Ectodermal cell (in vitro differentiated cells): Measurements from ENCODE around the gene TRIM73.
"Not testable (repeated sequence)": the region's sequence is repeated elsewhere in the genome, so short reads cannot be mapped to it uniquely, and the experiment has no call there.

Experiments used
- H3K27ac ChIP-seq: 2 replicates; pipeline ENCODE4 v1.7.0; 2013; ENCODE audit warnings: mild to moderate bottlenecking, low read depth, low read length; ENCODE audit not compliant: insufficient read depth, poor library complexity, severe bottlenecking
- H3K27me3 ChIP-seq: 2 replicates; pipeline ENCODE4 v1.7.0; 2013; ENCODE audit warnings: mild to moderate bottlenecking, low read length; ENCODE audit not compliant: insufficient read depth, control insufficient read depth, poor library complexity, severe bottlenecking
- H3K36me3 ChIP-seq: one replicate; pipeline ENCODE4 v1.7.0; 2013; ENCODE audit warnings: low read length; ENCODE audit not compliant: control insufficient read depth, insufficient read depth
- H3K4me1 ChIP-seq: one replicate; pipeline ENCODE4 v1.7.0; 2013; ENCODE audit warnings: low read length; ENCODE audit not compliant: control insufficient read depth, insufficient read depth
- H3K4me3 ChIP-seq: 2 replicates; pipeline ENCODE4 v1.7.0; 2013; ENCODE audit warnings: low read depth, low read length, control low read depth; ENCODE audit not compliant: insufficient read depth
- H3K9me3 ChIP-seq: 2 replicates; pipeline ENCODE4 v1.7.0; 2013; ENCODE audit warnings: mild to moderate bottlenecking, low read length, moderate library complexity; ENCODE audit not compliant: control insufficient read depth
- WGBS, 2 experiments: methylation state at CpG; one replicate each; pipeline ENCODE4 v1.1.7; 2013; ENCODE audit warnings: missing lambda C conversion rate in 2 of 2; 5-methylcytosine and 5-hydroxymethylcytosine counted together

Gene TRIM73

GRCh38 chr7:75442465-75443111 lies 47.2 kb downstream of the TRIM73 start:
- H3K4me1 ChIP-seq, H3K9me3 ChIP-seq, H3K27me3 ChIP-seq: not testable (repeated sequence)
- Histone ChIP-seq H3K4me3 (peak overlapping the region; percentile 45), H3K36me3 (peaks cover 12% of the 10 kb centered on the region), H3K27ac (peak overlapping the region; percentile 67)
- WGBS, 2 experiments: 1% methylated on average over 22 to 27 of the region's 76 CpGs

- H3K27me3 ChIP-seq, H3K9me3 ChIP-seq, H3K36me3 ChIP-seq, H3K27ac ChIP-seq, H3K4me3 ChIP-seq, H3K4me1 ChIP-seq: not testable (repeated sequence)
- WGBS, 2 experiments: no CpG with 5 or more reads among the region's 5 CpGs
These were observed 54.5 kb downstream of the TRIM73 start for GRCh38 chr7:75449946-75450345.

- H3K27me3 ChIP-seq, H3K9me3 ChIP-seq, H3K4me1 ChIP-seq, H3K27ac ChIP-seq, H3K4me3 ChIP-seq, H3K36me3 ChIP-seq: not testable (repeated sequence)
- WGBS, 2 experiments: 28 to 55% methylated on average over 2 of the region's 4 CpGs
These were observed 57.1 kb downstream of the TRIM73 start for GRCh38 chr7:75452494-75452955.
